GM12801 (cell line): ENCODE data around the gene EPS8L3.

Source experiments
- TF ChIP-seq, protein P1 (sequence below): IDR thresholded peaks from one replicate; pipeline ENCODE4 v1.5.1; 2011; ENCODE audit warnings: control low read depth; ENCODE audit not compliant: insufficient read length; ENCODE audit errors: extremely low read depth

Gene EPS8L3

DNA sequence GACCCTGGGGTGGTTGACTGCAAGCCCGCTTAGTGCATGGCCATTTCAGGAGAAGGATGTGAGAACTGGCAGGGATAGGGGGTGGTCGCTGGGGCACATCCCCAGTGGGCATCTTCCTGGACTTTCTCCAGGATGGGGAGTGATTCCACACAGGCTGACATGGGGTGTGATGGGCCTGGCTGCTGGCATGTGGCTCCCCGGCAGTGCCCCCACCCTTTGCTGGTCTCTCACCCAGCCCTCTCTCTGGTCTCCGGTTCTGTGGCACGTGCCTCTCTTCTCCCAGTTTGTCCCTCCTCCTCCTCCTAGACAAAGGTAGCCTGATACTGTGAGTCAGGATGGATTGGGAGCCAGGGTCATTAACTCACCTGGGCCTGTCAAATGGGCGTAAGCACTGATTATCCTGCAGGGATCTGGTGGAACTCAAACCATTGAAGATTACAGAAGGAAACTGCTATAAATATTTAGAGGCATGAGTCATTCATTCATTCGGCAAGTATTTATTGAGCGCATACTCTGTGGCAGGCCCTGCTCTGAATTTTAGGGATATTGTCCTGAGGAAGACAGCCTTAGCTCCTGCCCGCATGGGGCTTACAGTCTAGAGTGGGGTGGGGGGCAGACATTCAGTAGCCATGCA lies 23.6 kb upstream of the EPS8L3 start:
- TF ChIP-seq, protein P1, sequence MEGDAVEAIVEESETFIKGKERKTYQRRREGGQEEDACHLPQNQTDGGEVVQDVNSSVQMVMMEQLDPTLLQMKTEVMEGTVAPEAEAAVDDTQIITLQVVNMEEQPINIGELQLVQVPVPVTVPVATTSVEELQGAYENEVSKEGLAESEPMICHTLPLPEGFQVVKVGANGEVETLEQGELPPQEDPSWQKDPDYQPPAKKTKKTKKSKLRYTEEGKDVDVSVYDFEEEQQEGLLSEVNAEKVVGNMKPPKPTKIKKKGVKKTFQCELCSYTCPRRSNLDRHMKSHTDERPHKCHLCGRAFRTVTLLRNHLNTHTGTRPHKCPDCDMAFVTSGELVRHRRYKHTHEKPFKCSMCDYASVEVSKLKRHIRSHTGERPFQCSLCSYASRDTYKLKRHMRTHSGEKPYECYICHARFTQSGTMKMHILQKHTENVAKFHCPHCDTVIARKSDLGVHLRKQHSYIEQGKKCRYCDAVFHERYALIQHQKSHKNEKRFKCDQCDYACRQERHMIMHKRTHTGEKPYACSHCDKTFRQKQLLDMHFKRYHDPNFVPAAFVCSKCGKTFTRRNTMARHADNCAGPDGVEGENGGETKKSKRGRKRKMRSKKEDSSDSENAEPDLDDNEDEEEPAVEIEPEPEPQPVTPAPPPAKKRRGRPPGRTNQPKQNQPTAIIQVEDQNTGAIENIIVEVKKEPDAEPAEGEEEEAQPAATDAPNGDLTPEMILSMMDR = no peak

DNA sequence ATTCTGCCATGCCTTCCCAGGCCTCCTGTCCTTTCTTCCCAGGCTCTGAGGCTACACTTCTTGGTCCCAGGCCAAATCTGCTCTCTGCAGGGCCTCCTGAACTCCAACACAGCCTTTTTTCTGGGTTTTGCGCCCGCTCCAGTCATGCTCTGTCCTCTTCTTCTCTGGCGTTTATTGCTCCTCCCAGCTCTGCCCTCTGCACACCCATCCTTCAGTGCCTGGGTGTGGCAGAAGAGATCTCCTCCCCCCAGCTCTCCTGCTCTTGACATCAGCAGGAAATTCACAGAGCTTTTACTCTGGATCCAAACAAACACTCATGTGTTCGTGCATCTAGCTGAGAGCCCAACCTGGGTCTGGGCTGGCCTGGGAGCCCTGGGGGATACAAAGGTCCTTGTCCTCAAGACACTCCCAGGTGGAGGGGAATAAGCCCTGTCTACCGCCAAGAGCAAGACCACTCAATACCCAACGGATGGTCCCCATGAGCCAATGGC lies 22.9 kb upstream of the EPS8L3 start:
- TF ChIP-seq, protein P1 = no peak

- TF ChIP-seq, protein P1 = no peak
Observed at GRCh38 chr1:109786112-109786480, 22.4 kb upstream of the EPS8L3 start.

- TF ChIP-seq, protein P1 = no peak
Observed at GRCh38 chr1:109785446-109786111, 21.9 kb upstream of the EPS8L3 start.

DNA sequence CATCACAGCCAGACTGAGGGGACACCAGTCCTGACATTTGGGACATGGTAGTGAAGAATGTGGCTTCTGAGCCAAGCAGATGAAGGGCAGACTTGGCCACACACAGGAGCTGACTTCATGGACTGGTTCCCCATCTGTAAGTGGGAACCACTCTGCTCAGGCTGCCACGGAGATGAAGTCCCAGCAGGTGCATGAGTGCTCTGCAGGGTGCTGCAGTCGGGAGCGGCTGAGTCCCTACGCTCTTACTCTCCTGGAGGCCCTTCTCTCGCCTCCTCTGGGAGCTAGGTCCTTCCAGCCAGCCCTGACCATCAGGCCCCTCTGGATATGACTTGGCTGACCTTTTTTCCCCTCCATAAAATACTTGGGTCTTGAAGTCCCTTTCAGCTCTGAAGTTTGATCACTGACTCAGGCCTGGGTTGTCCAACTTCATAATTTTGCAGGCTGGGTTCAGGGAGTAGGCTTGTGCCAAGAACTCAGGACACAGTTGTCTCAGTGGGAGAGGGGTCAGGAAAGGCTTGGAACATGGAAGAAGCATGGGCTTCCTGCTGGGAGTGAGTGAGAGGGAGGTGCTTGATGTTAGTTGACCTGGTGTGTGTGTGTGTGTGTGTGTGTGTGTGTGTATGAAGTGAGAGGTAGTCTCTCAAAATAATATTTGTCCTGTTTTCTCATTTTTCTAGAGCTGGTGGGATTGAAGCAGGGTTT lies 21.0 kb upstream of the EPS8L3 start:
- TF ChIP-seq, protein P1 = no peak

DNA sequence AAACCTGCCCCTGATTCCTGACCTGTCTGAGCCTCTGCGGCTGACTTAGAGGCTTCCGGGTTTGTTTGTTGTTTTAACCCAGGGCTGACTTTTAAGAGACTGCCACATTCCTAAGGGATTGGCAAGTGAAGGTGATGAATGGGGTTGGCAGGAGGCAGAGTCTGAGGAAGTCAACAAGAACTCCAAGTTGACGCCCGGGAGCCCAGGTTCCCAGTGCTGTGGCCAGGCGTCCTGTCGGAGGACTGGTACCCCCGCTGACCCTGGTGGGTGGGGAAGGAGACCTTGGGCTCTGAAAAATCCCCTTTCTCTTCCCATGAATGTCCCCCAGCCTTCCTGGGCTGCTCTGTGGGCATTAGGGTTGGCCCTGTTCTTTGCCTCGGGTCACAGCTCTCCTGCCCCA lies 19.7 kb upstream of the EPS8L3 start:
- TF ChIP-seq, protein P1 = no peak

DNA sequence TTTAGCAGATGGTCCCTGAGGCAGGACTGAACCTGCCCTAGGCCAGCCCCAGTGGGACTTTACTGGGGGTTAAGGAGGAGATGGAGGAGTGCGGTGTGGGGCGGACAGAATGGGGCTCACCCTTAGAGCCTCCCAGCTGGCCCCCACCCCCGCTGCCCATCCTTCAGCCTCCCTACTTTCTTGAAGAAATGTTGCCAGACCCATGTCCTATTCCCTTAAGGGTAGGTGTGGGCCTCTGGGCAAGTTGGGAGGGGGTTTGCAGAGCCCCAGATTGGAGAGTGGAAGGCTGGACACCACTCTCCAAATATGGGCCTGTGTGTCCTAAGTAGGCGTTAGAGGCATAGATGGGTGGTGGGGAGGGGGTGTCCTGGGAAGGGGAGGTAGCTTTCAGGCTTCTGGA lies 19.2 kb upstream of the EPS8L3 start:
- TF ChIP-seq, protein P1 = no peak
